NCI-H146 treated with DMSO at 0.1 percent for 48 hours (cell line): Measurements from ENCODE around the gene ESYT2.
"Not testable (repeated sequence)": the region's sequence is repeated elsewhere in the genome, so short reads cannot be mapped to it uniquely, and the experiment has no call there.

ENCODE experiments used
- DNase-seq: peaks from one replicate; lab custom pipeline; 2025; ENCODE audit not compliant: unreplicated experiment; lab: John Stamatoyannopoulos, UW

The ESYT2 gene

GRCh38 chr7:158703679-158704523 lies 125.4 kb downstream of the ESYT2 start:
- not testable (repeated sequence) for DNase-seq

GRCh38 chr7:158702944-158703343 lies 126.4 kb downstream of the ESYT2 start:
- DNase-seq: no peak

DNA sequence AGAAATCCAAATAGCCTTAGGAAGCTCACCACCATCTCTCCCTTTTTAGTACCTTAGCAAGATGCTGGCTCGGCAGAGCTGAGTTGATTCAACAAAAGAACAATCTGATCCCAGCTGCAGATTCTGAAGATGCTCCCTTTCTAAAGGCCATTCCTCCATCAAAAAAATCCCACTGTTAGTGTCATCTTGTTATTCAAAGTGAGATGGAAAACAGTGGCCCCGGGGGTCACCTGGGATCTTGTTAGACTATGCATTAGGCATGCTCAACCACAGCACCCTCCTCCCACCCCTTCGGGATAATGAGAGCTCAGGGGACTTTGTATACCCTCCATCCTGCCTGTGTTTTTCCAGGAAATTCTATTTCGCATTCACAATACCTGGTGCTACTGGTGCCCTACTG lies 127.1 kb downstream of the ESYT2 start:
- DNase-seq: no peak

DNA sequence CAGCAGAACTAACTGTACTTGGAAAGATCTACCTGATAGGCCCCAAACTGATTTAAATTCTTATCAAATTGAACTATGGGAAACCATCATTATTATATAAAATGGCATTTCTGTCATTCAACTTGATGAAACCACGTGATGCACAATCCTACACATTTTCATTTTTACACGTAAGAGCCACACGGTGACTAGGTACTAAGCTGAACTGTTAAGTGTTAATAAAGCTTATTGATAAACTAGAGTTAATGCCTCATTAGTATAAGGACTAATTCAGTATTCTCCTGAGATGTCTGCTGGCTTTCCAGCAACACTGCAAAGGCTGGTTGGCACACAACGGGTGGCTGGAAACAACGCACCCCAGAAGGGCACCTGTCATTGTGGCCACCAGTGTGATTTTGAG lies 129.3 kb downstream of the ESYT2 start:
- no peak for DNase-seq

- no peak for DNase-seq
Measured at GRCh38 chr7:158699341-158699740, 130.0 kb downstream of the ESYT2 start.

- DNase-seq: no peak
Measured at GRCh38 chr7:158698657-158699195, 130.6 kb downstream of the ESYT2 start.

- DNase-seq: not testable (repeated sequence)
Measured at GRCh38 chr7:158697597-158697996, 131.7 kb downstream of the ESYT2 start.

DNA sequence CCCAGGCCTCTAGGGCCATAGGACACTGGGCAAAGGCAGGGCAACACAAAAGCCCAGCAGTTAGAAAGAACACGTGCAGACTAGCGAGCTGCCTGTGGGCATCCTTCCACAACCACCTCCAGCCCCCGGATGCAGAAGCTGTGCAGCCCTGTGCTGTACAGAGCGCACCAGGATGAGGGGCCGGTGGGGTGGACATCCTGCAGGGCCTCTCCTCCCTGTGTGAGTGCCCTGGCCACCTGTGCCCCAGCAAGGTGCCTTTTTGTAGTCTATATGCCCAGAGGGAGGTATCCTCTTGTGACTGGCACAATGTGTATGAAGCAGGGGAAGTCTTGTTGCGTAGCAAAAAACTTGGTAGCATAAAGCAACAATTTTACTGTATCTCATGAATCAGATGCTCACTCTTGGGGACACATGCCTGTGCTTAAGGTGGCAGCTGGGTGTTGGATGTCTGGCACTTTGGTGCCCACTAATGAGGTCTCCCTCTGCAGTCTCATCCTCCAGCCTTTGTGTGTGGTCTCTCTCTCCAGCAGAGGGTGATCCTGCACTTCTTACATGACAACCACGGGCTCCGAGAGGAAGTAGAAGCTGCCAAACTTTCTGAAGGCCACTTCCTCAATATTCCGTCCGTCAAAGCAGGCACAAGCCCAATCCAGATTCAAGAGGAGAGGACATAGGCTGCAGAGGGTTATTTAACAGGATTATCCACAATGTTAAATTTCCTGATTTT lies 133.4 kb downstream of the ESYT2 start:
- no peak for DNase-seq

GRCh38 chr7:158695056-158695455 lies 134.3 kb downstream of the ESYT2 start:
- no peak for DNase-seq

GRCh38 chr7:158694650-158695049 lies 134.7 kb downstream of the ESYT2 start:
- DNase-seq: no peak

GRCh38 chr7:158689488-158689887 lies 139.8 kb downstream of the ESYT2 start:
- DNase-seq: no peak

- no peak for DNase-seq
Measured at GRCh38 chr7:158687406-158687805, 141.9 kb downstream of the ESYT2 start.

DNA sequence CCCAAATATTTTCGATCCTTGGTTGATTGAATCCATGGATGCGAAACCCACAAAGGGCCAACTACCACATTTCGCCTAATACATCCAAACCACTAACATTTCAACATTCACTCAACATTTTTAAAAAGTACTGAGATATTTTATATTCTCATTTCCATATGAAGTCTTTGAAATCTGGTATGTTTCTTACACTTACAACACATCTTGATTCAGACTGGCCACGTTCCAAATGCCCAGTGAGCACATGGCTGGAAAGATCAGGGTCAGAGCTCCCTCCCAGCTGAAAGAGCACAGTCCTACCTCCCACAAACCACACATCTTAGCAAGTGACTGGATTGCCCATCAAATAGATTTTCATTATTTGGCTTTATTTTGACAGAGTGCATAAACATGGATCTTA lies 143.6 kb downstream of the ESYT2 start:
- no peak for DNase-seq

- no peak for DNase-seq
Measured at GRCh38 chr7:158684329-158684728, 145.0 kb downstream of the ESYT2 start.

DNA sequence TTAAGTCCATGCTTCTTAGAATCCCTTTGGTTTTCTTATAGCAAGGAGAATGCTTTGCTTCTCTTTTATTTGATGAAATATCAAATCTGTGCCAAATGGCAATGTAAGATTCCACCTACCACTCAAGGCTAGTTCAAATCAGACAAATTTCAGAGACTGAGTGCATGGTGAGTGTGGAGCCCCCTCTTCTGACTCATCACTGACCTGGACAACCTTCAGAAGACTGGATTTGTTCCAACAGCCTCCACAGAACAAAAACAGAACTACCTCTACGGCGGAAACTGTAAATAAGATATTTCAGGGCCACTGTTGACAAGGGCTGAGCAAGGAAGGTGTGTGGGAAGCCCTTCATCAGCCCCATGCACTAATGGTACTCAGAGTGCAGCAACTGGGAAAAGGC lies 145.8 kb downstream of the ESYT2 start:
- DNase-seq: no peak

- DNase-seq: no peak
Measured at GRCh38 chr7:158682456-158682855, 146.9 kb downstream of the ESYT2 start.
